ENCODE measurements around the gene MARCHF9. TPM values are rescaled to one million over a fixed set of nuclear protein-coding genes. Genes with fewer than 3 reads are reported as not detected.

MARCHF9 gene
- total RNA-seq (2022; extraction: Qiagen RNA extraction; ENCODE audit: low read depth), result 6.1 to 8.8 TPM (median 7.5 TPM) in 5 replicates

GRCh38 chr12:57754411-57755193 is at the start of gene MARCHF9:
MARCHF9 (plus strand) TSS chr12:57755103; CDS start chr12:57755529, 426 bp downstream.

GRCh38 chr12:57738661-57739237 is 16.2 kb upstream of the MARCHF9 start, which contains the start of gene AGAP2:
AGAP2 (minus strand) TSS chr12:57738742; CDS start chr12:57738246, 496 bp downstream.

GRCh38 chr12:57744777-57745484 is 10.0 kb upstream of the MARCHF9 start, which contains the start of gene TSPAN31:
TSPAN31 (plus strand) TSS chr12:57745039; CDS start chr12:57745155, 116 bp downstream.

GRCh38 chr12:57751788-57752667 is 2.9 kb upstream of the MARCHF9 start, which contains the start of gene CDK4:
CDK4 (minus strand) TSS chr12:57752310; CDS start chr12:57751717, 593 bp downstream.

GRCh38 chr12:57766464-57767304 is 11.8 kb downstream of the MARCHF9 start, which contains the start of gene CYP27B1:
CYP27B1 (minus strand) TSS chr12:57767078; CDS start chr12:57767041, 37 bp downstream.

GRCh38 chr12:57771873-57772428 is 17.0 kb downstream of the MARCHF9 start, which contains the start of gene METTL1:
METTL1 (minus strand) TSS chr12:57772105; CDS start chr12:57772083, 22 bp downstream.

GRCh38 chr12:57772429-57773322 is 17.8 kb downstream of the MARCHF9 start, which contains the start of gene EEF1AKMT3:
EEF1AKMT3 (plus strand) TSS chr12:57772614; CDS start chr12:57772725, 111 bp downstream.

GRCh38 chr12:57782608-57783465 is 27.9 kb downstream of the MARCHF9 start, which contains the start of gene TSFM:
TSFM (plus strand) TSS chr12:57782787; CDS start chr12:57782802, 15 bp downstream.

Other genes starting within 250 kb of the MARCHF9 start
- 35.7 to 48.5 TPM (median 39.1 TPM) in 5 replicates for gene DDIT3, start 234.6 kb upstream of the MARCHF9 start, total RNA-seq (2022; extraction: Qiagen RNA extraction; ENCODE audit: low read depth)
- 23.2 to 32.2 TPM (median 27.5 TPM) in 5 replicates for gene MBD6, start 232.3 kb upstream of the MARCHF9 start, total RNA-seq (2022; extraction: Qiagen RNA extraction; ENCODE audit: low read depth)
- gene DCTN2, start 207.9 kb upstream of the MARCHF9 start, total RNA-seq (2022; extraction: Qiagen RNA extraction; ENCODE audit: low read depth), result 112 to 184 TPM (median 114 TPM) in 5 replicates
- 0.17 to 0.31 TPM (median 0.23 TPM) in 5 replicates for gene KIF5A, start 205.1 kb upstream of the MARCHF9 start, total RNA-seq (2022; extraction: Qiagen RNA extraction; ENCODE audit: low read depth)
- 36.3 to 44.3 TPM (median 42.6 TPM) in 5 replicates for gene PIP4K2C, start 163.9 kb upstream of the MARCHF9 start, total RNA-seq (2022; extraction: Qiagen RNA extraction; ENCODE audit: low read depth)
- 14.4 to 21.2 TPM (median 18.1 TPM) in 5 replicates for gene DTX3, start 150.3 kb upstream of the MARCHF9 start, total RNA-seq (2022; extraction: Qiagen RNA extraction; ENCODE audit: low read depth)
- gene ARHGEF25, start 143.7 kb upstream of the MARCHF9 start, total RNA-seq (2022; extraction: Qiagen RNA extraction; ENCODE audit: low read depth), result 4.8 to 7.0 TPM (median 6.8 TPM) in 5 replicates
- 36.6 to 54.4 TPM (median 48.1 TPM) in 5 replicates for gene B4GALNT1, start 121.9 kb upstream of the MARCHF9 start, total RNA-seq (2022; extraction: Qiagen RNA extraction; ENCODE audit: low read depth)
- 116 to 127 TPM (median 119 TPM) in 5 replicates for gene OS9, start 61.0 kb upstream of the MARCHF9 start, total RNA-seq (2022; extraction: Qiagen RNA extraction; ENCODE audit: low read depth)
- gene AGAP2, start 16.4 kb upstream of the MARCHF9 start, total RNA-seq (2022; extraction: Qiagen RNA extraction; ENCODE audit: low read depth), result 0.13 to 0.20 TPM (median 0.16 TPM) in 5 replicates
- 15.7 to 20.4 TPM (median 17.0 TPM) in 5 replicates for gene TSPAN31, start 10.1 kb upstream of the MARCHF9 start, total RNA-seq (2022; extraction: Qiagen RNA extraction; ENCODE audit: low read depth)
- 259 to 307 TPM (median 276 TPM) in 5 replicates for gene CDK4, start 2.8 kb upstream of the MARCHF9 start, total RNA-seq (2022; extraction: Qiagen RNA extraction; ENCODE audit: low read depth)
- 1.4 to 3.7 TPM (median 2.3 TPM) in 5 replicates for gene CYP27B1, start 12.0 kb downstream of the MARCHF9 start, total RNA-seq (2022; extraction: Qiagen RNA extraction; ENCODE audit: low read depth)
- gene METTL1, start 17.0 kb downstream of the MARCHF9 start, total RNA-seq (2022; extraction: Qiagen RNA extraction; ENCODE audit: low read depth), result 51.0 to 61.9 TPM (median 57.7 TPM) in 5 replicates
- gene EEF1AKMT3, start 17.5 kb downstream of the MARCHF9 start, total RNA-seq (2022; extraction: Qiagen RNA extraction; ENCODE audit: low read depth), result 4.2 to 7.1 TPM (median 6.1 TPM) in 5 replicates
- gene TSFM, start 27.7 kb downstream of the MARCHF9 start, total RNA-seq (2022; extraction: Qiagen RNA extraction; ENCODE audit: low read depth), result 69.5 to 78.2 TPM (median 73.9 TPM) in 5 replicates
- 0.31 to 0.78 TPM (median 0.53 TPM) in 5 replicates for gene AVIL, start 63.6 kb downstream of the MARCHF9 start, total RNA-seq (2022; extraction: Qiagen RNA extraction; ENCODE audit: low read depth)
- 44.5 to 56.2 TPM (median 52.3 TPM) in 5 replicates for gene CTDSP2, start 91.6 kb downstream of the MARCHF9 start, total RNA-seq (2022; extraction: Qiagen RNA extraction; ENCODE audit: low read depth)
- gene ATP23, start 186.5 kb downstream of the MARCHF9 start, total RNA-seq (2022; extraction: Qiagen RNA extraction; ENCODE audit: low read depth), result 4.5 to 7.7 TPM (median 5.3 TPM) in 5 replicates